HG03520 (cell line): Measurements from ENCODE around the gene PBX3.
"Not testable (repeated sequence)": the region's sequence is repeated elsewhere in the genome, so short reads cannot be mapped to it uniquely, and the experiment has no call there.

Experiments used
- ATAC-seq: cut with Tn5 transposase; IDR thresholded peaks from one replicate; pipeline ENCODE4 v1.9.1; 2021; ENCODE audit warnings: mild to moderate bottlenecking, moderate library complexity; ENCODE audit not compliant: unreplicated experiment

PBX3 gene

DNA sequence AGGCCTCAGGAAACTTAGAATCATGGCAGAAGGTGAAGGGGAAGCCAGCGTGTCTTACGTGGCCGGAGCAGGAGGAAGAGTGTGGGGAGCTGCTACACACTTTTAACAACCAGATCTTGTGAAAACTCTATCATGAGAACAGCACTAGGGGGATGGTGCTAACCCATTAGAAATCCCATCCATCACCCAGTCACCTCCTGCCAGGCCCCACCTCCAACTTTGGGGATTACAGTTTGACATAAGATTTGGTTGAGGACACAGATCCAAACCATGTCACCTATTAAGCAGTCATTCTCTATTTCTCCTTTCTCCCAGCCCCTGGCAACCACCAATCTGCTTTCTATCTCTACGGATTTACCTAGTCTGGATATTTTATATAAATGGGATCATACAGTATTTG is 26.9 kb downstream of the PBX3 start:
- no peak for ATAC-seq

DNA sequence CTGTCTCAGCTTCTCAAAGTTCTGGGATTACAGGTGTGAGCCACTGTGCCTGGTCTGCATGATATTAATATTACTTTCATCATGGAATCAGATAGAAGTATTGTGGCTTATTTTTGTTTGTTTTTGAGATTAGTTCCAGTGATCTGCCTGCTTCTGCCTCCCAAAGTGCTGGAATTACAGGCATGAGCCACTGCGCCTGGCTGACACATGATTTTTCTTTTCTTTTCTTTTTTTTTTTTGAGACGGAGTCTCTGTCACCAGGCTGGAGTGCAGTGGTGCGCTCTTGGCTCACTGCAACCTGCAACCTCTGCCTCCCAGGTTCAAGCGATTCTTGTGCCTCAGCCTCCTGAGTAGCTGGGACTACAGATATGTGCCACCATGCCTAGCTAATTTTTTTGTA is 29.6 kb downstream of the PBX3 start:
- ATAC-seq, result not testable (repeated sequence)

DNA sequence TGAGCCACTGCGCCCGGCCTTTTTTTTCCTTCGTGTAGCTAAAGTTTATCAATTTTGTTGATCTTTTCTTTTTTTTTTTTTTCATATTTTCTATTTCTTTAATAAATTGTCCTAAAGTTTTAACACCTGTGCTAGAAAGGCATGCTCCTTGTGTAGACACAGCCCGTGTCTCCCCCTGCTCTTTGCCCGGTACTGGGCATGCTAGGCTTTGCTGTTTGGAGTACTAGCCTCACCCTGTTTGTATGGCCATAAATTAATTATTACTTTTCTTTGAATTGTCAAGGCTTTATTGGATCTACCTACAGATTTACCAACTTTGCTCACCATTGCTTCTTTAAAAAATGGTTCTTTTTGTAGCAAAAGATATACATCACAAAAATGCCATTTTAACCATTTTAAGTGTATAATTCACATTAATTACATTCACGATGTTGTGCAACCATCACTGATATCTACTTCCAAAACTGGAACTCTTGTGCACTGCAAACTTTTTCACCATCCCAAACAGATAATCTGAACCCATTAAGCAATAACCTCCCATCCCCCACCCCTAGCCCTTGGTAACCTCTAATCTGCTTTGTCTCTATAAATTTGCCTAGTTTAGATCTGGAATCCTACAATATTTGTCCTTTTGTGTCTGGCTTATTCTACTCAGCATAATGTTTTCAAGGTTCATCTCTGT is 31.5 kb downstream of the PBX3 start:
- not testable (repeated sequence) for ATAC-seq

DNA sequence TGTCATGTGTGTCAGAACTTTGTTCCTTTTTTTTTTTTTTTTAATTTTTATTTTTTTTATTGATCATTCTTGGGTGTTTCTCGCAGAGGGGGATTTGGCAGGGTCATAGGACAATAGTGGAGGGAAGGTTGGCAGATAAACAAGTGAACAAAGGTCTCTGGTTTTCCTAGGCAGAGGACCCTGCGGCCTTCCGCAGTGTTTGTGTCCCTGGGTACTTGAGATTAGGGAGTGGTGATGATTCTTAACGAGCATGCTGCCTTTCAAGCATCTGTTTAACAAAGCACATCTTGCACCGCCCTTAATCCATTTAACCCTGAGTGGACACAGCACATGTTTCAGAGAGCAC is 32.0 kb downstream of the PBX3 start:
- ATAC-seq, result not testable (repeated sequence)

DNA sequence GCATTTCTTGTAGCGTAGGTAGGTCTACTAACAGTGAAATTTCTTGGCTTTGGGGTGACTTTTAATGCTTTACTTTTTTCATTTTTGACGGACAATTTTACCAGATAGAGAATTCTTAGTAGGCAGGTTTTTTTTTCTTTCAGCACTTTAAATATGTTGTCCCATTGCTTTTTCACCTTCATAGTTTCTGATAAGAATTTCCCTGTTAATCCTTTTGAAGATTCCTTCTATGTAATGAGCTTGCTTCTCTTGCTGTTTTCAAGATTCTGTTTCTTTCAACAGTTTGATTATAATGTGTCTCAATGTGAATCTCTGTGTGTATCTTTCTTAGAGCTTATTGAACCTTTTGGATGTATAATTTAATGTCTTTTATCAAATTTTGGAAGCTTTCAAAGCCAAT is 35.5 kb downstream of the PBX3 start:
- no peak for ATAC-seq

DNA sequence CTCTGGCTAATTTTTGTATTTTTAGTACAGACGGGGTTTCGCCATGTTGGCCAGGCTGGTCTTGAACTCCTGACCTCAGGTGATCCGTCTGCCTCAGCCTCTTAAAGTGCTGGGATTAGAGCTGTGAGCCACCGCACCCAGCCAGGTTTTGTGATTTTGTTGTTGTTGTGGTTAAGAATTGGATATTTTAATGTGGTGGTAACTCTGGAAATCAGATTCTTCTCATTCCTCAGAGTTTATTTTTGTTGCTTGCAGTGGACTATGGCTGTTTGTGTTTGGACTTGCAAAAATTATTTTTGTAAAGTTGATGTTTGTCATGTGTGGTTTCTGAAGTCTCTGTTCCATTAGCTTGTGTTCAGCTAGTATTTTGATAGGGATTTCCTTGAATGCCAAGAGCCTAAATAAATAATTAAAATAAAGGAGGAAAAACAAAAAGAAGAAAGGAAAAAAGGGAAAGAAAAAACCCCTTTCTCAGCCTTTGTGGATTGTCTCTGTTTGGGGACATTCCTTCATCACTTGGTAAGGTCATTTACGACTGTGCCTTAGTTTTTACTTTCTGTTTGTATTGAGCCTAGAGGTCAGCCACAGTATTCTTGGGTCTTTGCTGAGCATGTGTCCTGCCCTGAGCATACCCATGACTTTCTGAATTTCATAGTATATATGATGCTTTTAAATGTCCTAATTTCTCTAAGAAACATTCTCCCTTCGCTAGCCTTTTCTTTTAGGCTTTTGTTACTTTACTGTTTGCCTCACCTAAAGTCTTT is 37.3 kb downstream of the PBX3 start:
- ATAC-seq, result no peak

DNA sequence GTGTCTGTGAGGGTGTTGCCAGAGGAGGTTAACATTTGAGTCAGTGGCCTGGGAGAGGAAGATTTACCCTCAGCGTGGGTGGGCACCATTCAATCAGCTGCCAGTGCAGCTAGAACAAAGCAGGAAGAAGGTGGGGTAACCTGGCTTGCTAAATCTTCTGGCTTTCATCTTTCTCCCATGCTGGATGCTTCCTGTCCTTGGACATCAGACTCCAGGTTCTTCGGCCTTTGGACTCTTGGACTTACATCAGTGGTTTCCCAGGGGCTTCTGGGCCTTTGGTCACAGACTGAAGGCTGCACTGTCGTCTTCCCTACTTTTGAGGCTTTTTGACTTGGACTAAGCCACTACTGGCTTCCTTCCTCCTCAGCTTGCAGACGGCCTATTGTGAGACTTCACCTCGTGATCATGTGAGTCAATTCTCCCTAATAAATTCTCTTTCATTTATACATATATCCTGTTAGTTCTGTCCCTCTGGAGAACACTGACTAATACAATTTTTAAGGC is 38.1 kb downstream of the PBX3 start:
- no peak for ATAC-seq

DNA sequence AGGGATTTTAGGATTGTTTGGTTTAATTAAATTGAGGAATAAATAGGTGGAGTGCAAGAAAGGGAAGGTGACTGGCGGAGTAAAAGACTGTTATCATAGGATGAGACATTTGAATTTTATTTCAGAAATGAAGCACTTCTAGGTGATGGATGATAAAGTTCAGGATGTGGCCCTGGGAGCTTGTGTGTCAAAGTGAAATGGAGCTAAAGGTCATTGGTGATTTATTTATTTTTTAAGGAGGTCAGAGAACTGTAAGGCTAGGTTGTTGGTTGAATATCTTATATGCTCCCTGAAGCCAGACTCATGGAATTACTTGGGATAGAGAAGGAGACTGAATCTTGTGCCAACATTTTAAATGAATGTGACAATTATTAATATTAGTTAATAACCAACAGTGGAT is 40.5 kb downstream of the PBX3 start:
- no peak for ATAC-seq

DNA sequence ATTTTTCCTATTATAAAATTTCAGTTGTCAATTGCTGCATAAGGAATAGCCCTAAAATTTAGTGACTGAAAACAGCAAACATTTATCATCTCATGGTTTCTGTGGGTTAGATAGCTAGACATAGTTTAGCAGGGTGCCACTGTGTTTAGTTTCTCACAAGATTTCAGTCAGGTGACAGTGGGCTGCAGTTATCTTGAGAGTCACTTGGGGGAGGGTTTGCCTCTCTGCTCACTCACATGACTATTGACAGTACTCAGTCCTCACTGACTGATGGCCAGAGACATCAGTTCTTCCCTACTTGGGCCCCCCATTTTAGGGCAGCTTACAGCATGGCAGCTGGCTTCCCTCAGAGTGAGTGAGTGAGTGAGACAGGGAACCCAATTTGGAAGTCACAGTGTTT is 42.0 kb downstream of the PBX3 start:
- ATAC-seq, result no peak

DNA sequence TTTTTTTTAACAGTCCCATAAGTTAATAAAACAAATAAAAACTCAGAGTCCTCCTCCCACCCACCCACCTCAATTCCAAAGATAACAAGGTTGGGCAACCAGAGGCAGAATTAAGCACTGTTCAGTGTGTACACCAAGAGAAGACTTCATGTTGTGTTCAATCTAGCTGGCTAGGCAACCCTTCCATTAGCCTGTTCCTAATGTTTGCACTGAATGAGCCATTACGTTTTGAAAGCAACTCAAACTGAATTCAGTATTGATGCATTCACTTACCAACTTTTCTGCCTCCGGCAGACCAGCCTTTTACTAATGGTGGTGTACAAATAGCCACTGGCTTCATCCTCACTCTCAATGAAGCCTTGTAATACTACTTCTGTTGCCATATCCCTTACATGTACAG is 47.5 kb downstream of the PBX3 start:
- ATAC-seq, result no peak

DNA sequence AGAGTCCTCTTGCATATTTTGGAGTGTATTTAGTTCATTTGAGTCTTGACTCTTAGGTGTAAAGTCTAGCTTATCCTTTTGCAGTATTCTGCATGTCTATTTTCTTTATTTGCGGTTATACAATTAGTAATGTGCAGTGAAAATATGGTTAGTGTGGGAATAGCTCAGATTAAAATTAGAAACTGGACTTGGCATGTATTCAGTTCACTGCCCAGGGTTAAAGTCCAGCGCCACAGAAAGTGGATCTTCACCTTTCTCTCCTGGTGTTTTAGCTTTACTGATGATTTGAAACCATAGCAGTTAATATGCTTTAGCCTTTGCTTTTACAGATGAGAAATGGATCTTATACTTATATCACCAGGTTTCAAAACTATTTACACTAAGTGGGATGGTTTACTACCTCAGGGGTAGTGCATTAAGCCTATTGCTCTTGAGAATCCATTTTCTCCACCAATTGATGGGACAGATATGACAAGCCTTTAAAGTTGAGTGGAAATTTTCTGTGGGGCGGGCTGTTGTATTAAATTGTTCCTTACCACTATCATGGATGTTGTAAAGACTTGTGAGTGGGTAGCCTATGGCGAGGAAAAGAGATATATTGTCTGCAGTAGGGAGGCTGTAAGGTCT is 48.9 kb downstream of the PBX3 start:
- ATAC-seq, result no peak

DNA sequence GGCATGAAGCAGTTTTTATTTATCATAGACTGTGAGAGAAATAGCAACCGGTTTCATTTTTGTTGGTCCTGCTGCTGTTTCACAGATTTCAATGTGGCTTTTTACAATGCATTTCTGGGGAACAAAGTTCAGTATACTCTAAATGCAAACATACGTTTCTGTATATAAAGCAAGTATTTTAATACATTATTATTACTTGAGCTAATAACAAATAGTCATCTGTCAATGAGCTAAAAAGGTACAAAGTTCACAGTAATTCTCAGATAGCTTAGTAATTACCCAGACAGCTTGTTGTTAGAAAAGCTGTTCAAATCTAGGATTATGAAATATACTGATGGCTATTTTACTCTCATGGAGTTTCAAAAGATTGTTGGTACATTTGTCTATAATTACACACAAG is 50.8 kb downstream of the PBX3 start:
- ATAC-seq, result no peak

DNA sequence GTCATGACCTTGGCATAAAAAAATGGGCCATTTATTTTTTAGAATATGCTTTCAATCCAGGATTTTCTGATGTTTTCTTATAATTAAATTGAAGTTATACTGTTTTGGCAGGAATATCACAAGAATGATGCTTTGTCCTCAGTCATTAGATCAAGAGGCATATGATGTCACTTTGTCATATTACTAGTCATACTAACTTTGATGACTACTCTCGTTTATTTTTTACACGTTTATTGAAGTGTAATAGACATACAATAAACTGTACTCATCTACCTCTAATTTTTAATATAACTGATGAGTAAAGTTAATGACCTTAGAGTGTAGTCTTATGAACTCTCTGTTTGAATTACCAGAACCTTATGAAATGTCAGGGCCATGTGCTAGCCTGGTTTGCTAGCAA is 56.4 kb downstream of the PBX3 start:
- no peak for ATAC-seq

DNA sequence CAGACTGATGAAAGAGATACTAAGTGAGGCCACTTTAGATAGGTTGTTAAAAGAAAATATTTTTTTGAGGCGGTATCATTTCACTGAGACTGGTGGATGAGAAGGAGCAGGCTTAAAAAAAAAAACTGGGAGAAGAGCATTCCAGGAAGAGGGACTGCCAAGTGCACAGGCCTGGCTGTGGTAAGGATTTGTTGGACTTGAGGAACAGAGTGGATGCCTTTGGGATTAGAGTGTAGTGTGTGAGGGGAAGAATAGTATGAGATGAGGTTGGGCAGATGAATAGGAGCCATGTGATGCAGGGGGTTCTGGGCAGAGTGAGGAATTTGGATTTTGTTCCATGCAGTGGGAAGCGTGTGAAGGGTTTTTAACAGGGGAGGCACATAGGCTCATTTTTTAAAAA is 57.9 kb downstream of the PBX3 start:
- no peak for ATAC-seq

DNA sequence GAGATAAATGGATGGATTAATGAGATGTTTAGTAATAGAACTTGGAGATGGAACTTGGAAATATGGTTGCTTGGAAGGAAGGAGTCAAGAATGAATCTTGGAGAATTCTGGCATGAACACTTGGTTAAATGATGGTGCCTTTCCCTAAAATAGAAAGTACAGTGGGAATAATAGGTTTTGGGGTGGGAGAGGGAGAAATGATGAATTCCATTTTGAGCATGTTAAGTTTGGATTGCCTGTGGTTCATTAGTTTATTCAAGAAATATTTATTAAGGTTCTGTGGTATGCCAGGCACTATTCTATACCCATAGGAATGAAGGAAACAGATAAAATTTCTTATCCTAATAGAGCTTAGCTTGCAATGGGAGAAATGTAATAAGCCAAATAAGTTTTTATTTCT is 58.4 kb downstream of the PBX3 start:
- no peak for ATAC-seq

DNA sequence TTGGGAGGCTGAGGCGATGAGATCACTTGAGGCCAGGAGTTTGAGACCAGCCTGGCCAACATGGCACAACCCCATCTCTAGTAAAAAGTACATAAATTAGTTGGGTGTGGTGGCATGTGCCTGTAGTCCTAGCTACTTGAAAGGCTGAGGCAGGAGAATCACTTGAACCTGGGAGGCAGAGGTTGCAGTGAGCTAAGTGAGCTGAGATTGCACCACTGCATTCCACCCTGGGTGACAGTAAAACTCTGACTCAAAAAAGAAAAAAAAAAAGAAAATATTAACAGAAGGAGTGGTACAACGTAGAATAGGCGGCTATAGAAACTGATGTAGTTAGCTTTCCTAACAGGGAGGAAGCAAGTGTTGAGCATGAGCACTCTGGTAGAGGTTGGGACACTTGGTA is 59.9 kb downstream of the PBX3 start:
- ATAC-seq, result no peak

DNA sequence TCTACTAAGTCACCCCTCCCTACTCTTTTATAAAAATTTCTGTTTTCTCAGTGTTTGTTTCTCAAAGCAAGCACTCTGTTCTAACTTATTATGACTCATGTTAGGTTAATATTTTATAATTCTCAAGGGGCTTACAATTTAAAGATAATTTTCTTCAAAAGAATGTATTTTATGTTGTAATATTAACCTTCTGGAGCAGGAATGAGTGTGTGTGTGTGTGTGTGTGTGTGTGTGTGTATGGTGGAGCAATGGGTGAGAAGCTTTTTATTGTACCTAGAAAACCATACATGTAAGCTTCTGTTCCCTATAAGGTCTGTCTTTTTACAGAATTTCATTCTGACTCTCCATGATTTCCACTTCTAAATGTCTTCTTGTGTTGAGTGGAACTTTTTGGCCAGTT is 63.0 kb downstream of the PBX3 start:
- no peak for ATAC-seq

DNA sequence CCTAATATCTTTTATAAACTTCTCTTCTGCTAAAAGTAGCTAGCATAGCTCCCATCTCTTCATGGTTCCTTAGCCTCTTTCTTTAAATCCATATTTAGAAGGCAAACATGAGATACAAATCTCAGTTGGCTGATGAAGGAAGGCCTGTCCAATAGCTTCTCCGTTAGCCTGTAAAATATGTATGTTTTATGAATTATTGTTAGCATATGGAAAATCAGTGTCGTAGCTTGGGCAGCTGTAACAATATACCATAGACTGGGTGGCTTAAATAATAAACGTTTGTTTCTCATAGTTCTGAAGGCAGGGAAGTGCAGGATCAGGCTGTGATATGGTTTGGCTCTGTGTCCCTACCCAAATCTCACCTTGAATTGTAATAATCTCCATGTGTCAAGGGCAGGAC is 63.8 kb downstream of the PBX3 start:
- no peak for ATAC-seq

DNA sequence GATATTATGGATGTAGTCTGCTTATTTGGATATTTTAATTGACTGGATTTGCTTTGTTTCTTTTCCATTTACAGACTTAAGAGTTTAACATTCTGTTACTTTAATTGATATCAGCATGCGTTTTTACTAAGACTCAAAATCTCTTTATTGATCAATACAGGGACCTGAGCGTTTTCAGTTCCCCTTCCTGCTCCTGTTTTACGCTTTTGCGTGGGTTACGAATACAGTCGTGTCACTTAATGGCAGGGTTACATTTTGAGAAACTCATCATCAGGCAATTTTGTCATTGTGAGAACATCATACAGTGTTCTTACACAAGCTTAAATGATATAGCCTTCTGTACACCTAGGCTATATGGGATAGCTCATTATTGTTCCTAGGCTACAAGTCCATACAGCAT is 65.2 kb downstream of the PBX3 start:
- no peak for ATAC-seq

DNA sequence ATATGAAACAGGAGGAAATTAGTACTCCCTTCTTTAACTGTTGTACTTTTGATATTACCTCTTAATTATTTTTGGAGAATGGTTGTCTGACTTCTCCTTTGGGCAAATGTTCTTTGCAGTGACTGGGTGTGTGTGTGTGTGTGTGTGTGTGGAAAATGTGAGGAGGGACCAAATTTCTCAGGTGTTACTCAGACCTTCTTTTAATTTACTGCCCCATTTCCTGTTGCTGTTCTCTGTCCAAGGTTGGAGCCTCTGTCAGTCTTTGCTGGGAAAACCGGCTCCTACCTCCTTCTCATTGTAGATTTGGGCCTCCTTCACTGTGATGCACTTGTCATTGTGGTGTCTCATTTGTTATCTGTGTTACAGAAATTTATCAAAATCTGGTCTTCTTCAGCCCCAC is 68.4 kb downstream of the PBX3 start:
- no peak for ATAC-seq

DNA sequence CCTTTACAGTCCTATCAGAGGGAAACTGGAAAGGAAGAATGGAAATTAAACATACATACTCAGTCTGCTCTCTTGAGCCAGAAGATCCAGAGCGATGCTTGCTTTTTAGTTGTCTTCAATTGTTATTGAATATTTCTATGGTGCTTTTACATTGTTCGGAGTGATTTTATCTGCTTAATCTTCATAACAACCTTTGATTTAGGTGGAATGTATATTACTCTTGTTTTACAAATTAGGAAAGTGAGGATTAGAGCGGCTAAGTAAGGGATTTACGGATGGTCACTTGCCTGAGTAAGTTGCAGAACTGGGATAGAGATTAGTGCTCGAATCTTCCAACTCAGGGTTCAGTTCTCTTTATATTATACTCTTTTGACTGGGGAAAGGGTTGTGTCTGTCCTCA is 69.1 kb downstream of the PBX3 start:
- ATAC-seq, result no peak

DNA sequence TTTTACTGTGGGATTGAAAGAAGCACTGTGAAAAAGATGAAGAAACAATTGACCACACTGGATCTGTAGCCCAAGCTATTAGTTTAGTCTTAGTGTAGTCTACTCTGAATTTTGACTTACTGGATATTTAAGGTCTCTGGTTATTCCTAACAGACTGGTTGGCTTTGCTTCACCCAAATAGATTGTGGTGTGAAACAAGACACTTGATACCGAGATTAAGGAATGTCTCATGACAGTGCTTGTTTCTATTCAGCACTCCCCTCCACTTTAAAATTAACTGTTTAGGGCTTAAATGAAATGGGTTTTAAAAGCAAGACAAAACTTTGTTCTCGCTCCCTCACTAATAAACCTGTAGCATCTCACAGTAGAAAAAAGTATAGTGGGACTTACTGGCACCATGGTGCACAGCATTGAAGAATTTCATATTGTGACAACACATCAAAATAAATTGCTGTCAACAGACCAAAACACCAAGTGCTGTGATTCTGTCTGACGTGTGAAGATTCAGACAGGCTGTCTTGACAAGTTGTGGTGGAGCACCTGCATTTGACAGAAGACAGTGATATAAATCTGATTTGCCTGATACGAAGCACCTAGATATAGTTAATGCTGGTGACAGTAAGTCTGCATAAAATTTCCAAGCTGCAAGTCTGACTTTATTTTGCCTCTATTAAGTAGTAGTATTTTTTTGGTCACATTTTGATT is 73.1 kb downstream of the PBX3 start:
- no peak for ATAC-seq
